ENCODE measurements around the gene GPR26.
"Not testable (repeated sequence)": the region's sequence is repeated elsewhere in the genome, so short reads cannot be mapped to it uniquely, and the experiment has no call there.

The GPR26 gene

GRCh38 chr10:123724747-123725146 is 58.6 kb downstream of the GPR26 start:
- H3K27me3 ChIP-seq (ENCODE audit: control insufficient read depth, insufficient read depth, low read length, poor library complexity, severe bottlenecking): no peaks in the 10 kb centered on the region
- WGBS, 2 experiments: 91 to 96% methylated on average over 12 of the region's 12 CpGs
- no peak overlapping the region for H3K27ac ChIP-seq (ENCODE audit: insufficient read depth, low read depth, low read length, poor library complexity, severe bottlenecking)
- no peak overlapping the region for H3K4me3 ChIP-seq (ENCODE audit: insufficient read depth, low read depth, low read length)
- H3K9me3 ChIP-seq (ENCODE audit: control insufficient read depth, low read length): no peaks in the 10 kb centered on the region
- H3K4me1 ChIP-seq (ENCODE audit: control insufficient read depth, insufficient read depth, low read length): peaks cover 4% of the 10 kb centered on the region
- no peaks in the 10 kb centered on the region for H3K36me3 ChIP-seq (ENCODE audit: control insufficient read depth, insufficient read depth, low read length)

DNA sequence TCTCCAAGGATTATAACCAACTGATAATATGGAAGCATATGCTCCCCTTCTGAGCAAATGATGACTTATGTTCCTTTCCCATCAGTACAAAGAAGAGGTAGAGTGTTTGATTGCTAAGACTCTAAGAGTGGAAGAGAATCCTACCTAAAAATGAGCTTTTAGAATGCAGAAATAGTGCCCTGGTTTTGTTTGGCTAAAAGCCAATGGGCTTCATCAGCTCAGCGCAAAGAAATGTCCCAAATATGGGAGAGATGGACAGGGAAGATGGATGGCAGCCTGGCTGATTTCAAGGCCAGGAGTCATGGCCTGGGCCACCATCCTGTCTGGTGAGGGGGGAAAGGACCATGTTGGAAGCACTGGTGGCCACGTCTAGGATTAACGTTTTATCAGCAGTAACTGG is 60.2 kb downstream of the GPR26 start:
- Histone ChIP-seq H3K4me3 (ENCODE audit: insufficient read depth, low read depth, low read length) (no peak overlapping the region), H3K4me1 (ENCODE audit: control insufficient read depth, insufficient read depth, low read length) (peaks cover 4% of the 10 kb centered on the region), H3K27ac (ENCODE audit: insufficient read depth, low read depth, low read length, poor library complexity, severe bottlenecking) (no peak overlapping the region), H3K36me3 (ENCODE audit: control insufficient read depth, insufficient read depth, low read length) (no peaks in the 10 kb centered on the region), H3K27me3 (ENCODE audit: control insufficient read depth, insufficient read depth, low read length, poor library complexity, severe bottlenecking) (no peaks in the 10 kb centered on the region), H3K9me3 (ENCODE audit: control insufficient read depth, low read length) (no peaks in the 10 kb centered on the region)
- 67 to 79% methylated on average over 3 of the region's 3 CpGs for WGBS, 2 experiments

DNA sequence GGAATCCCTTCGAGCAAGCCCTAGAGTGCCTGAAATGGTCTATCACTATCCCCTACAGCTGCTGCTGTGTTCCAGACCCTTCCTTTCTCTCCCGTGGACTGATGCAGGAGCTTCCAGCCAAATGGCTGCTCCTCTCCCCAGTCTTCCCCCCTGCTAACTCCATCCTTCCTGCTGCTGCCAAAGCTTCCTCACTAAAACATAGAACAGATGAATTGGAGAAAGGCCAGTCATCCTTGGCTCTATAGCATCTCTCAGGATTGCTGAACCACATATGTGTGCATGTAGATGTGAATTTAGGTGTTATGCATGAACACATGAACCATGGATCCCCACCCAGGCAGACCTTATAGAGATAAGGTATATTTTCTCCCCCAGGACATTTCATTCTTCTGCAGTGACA is 60.7 kb downstream of the GPR26 start:
- Histone ChIP-seq H3K27ac (ENCODE audit: insufficient read depth, low read depth, low read length, poor library complexity, severe bottlenecking) (no peak overlapping the region), H3K36me3 (ENCODE audit: control insufficient read depth, insufficient read depth, low read length) (no peaks in the 10 kb centered on the region), H3K4me1 (ENCODE audit: control insufficient read depth, insufficient read depth, low read length) (peaks cover 4% of the 10 kb centered on the region), H3K4me3 (ENCODE audit: insufficient read depth, low read depth, low read length) (no peak overlapping the region), H3K9me3 (ENCODE audit: control insufficient read depth, low read length) (no peaks in the 10 kb centered on the region), H3K27me3 (ENCODE audit: control insufficient read depth, insufficient read depth, low read length, poor library complexity, severe bottlenecking) (no peaks in the 10 kb centered on the region)
- 92% methylated on average over 2 of the region's 2 CpGs for WGBS, 2 experiments

- Histone ChIP-seq H3K4me1 (ENCODE audit: control insufficient read depth, insufficient read depth, low read length) (peaks cover 4% of the 10 kb centered on the region), H3K36me3 (ENCODE audit: control insufficient read depth, insufficient read depth, low read length) (no peaks in the 10 kb centered on the region), H3K27me3 (ENCODE audit: control insufficient read depth, insufficient read depth, low read length, poor library complexity, severe bottlenecking) (no peaks in the 10 kb centered on the region), H3K4me3 (ENCODE audit: insufficient read depth, low read depth, low read length) (no peak overlapping the region), H3K27ac (ENCODE audit: insufficient read depth, low read depth, low read length, poor library complexity, severe bottlenecking) (no peak overlapping the region), H3K9me3 (ENCODE audit: control insufficient read depth, low read length) (no peaks in the 10 kb centered on the region)
- WGBS, 2 experiments: 79 to 82% methylated on average over 6 of the region's 6 CpGs
Measured at GRCh38 chr10:123729523-123729922, 63.4 kb downstream of the GPR26 start.

DNA sequence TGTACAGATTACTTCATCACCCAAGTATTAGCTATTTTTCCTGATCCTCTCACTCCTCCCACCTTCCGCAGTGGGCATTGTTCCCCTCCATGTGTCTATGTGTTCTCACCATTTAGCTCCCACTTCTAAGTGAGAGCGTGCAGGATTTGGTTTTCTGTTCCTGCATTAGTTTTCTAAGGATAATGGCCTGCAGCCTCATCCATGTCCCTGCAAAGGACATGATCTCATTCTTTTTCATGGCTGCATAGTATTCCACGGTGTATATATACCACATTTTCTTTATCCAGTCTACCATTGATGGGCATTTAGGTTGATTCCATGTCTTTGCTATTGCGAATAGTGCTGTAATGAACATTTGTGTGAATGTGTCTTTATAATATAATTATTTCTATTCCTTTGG is 70.8 kb downstream of the GPR26 start:
- 65 to 74% methylated on average over 2 to 3 of the region's 4 CpGs for WGBS, 2 experiments
- not testable (repeated sequence) for H3K27me3 ChIP-seq (ENCODE audit: control insufficient read depth, insufficient read depth, low read length, poor library complexity, severe bottlenecking); H3K27ac ChIP-seq (ENCODE audit: insufficient read depth, low read depth, low read length, poor library complexity, severe bottlenecking); H3K9me3 ChIP-seq (ENCODE audit: control insufficient read depth, low read length); H3K36me3 ChIP-seq (ENCODE audit: control insufficient read depth, insufficient read depth, low read length); H3K4me3 ChIP-seq (ENCODE audit: insufficient read depth, low read depth, low read length); H3K4me1 ChIP-seq (ENCODE audit: control insufficient read depth, insufficient read depth, low read length)

- no peaks in the 10 kb centered on the region for H3K9me3 ChIP-seq (ENCODE audit: control insufficient read depth, low read length)
- WGBS, 2 experiments: 83 to 87% methylated on average over 7 of the region's 7 CpGs
- H3K4me1 ChIP-seq (ENCODE audit: control insufficient read depth, insufficient read depth, low read length): peaks cover 1% of the 10 kb centered on the region
- H3K36me3 ChIP-seq (ENCODE audit: control insufficient read depth, insufficient read depth, low read length): no peaks in the 10 kb centered on the region
- H3K27ac ChIP-seq (ENCODE audit: insufficient read depth, low read depth, low read length, poor library complexity, severe bottlenecking): no peak overlapping the region
- H3K27me3 ChIP-seq (ENCODE audit: control insufficient read depth, insufficient read depth, low read length, poor library complexity, severe bottlenecking): no peaks in the 10 kb centered on the region
- H3K4me3 ChIP-seq (ENCODE audit: insufficient read depth, low read depth, low read length): no peak overlapping the region
Measured at GRCh38 chr10:123741146-123741545, 75.0 kb downstream of the GPR26 start.

DNA sequence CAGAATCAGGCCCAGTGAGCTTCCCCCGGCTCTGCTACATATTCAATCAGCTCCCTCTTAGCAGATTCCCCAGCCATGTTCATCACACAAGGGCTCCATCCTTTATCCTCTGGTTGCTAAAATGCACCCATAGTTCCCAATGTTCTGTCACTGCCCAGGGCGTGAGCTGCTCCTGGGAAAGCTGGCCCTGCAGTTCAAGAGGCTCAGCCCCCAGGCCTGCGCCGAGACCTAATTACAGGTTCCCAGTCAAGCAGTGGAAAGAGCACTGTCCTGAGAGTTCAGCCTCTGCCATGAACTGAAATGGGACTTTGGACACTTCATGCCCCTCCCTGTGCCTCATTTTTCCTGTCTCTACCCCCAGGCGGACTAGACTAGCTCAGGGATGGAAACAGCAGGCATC is 75.6 kb downstream of the GPR26 start:
- Histone ChIP-seq H3K4me3 (ENCODE audit: insufficient read depth, low read depth, low read length) (no peak overlapping the region), H3K4me1 (ENCODE audit: control insufficient read depth, insufficient read depth, low read length) (peaks cover 7% of the 10 kb centered on the region), H3K36me3 (ENCODE audit: control insufficient read depth, insufficient read depth, low read length) (no peaks in the 10 kb centered on the region), H3K9me3 (ENCODE audit: control insufficient read depth, low read length) (no peaks in the 10 kb centered on the region), H3K27me3 (ENCODE audit: control insufficient read depth, insufficient read depth, low read length, poor library complexity, severe bottlenecking) (no peaks in the 10 kb centered on the region), H3K27ac (ENCODE audit: insufficient read depth, low read depth, low read length, poor library complexity, severe bottlenecking) (no peak overlapping the region)
- 91 to 94% methylated on average over 5 of the region's 5 CpGs for WGBS, 2 experiments

GRCh38 chr10:123742751-123743440 is 76.7 kb downstream of the GPR26 start:
- 88 to 89% methylated on average over 10 of the region's 10 CpGs for WGBS, 2 experiments
- no peak overlapping the region for H3K27ac ChIP-seq (ENCODE audit: insufficient read depth, low read depth, low read length, poor library complexity, severe bottlenecking)

GRCh38 chr10:123743441-123744223 is 77.5 kb downstream of the GPR26 start:
- Histone ChIP-seq H3K27me3 (ENCODE audit: control insufficient read depth, insufficient read depth, low read length, poor library complexity, severe bottlenecking) (no peaks in the 10 kb centered on the region), H3K4me3 (ENCODE audit: insufficient read depth, low read depth, low read length) (no peak overlapping the region), H3K4me1 (ENCODE audit: control insufficient read depth, insufficient read depth, low read length) (peaks cover 8% of the 10 kb centered on the region), H3K9me3 (ENCODE audit: control insufficient read depth, low read length) (no peaks in the 10 kb centered on the region), H3K36me3 (ENCODE audit: control insufficient read depth, insufficient read depth, low read length) (no peaks in the 10 kb centered on the region), H3K27ac (ENCODE audit: insufficient read depth, low read depth, low read length, poor library complexity, severe bottlenecking) (no peak overlapping the region)
- WGBS, 2 experiments: 85 to 86% methylated on average over 13 of the region's 13 CpGs

More at GRCh38 chr10:123742751-123743440, 76.7 kb downstream of the GPR26 start:
- Histone ChIP-seq H3K36me3 (ENCODE audit: control insufficient read depth, insufficient read depth, low read length) (no peaks in the 10 kb centered on the region), H3K9me3 (ENCODE audit: control insufficient read depth, low read length) (no peaks in the 10 kb centered on the region), H3K4me3 (ENCODE audit: insufficient read depth, low read depth, low read length) (no peak overlapping the region), H3K4me1 (ENCODE audit: control insufficient read depth, insufficient read depth, low read length) (peaks cover 8% of the 10 kb centered on the region), H3K27me3 (ENCODE audit: control insufficient read depth, insufficient read depth, low read length, poor library complexity, severe bottlenecking) (no peaks in the 10 kb centered on the region)

- H3K4me3 ChIP-seq (ENCODE audit: insufficient read depth, low read depth, low read length): no peak overlapping the region
- 85 to 91% methylated on average over 6 of the region's 6 CpGs for WGBS, 2 experiments
Measured at GRCh38 chr10:123744224-123744536, 78.0 kb downstream of the GPR26 start.

More at GRCh38 chr10:123744224-123744536, 78.0 kb downstream of the GPR26 start:
- Histone ChIP-seq H3K9me3 (ENCODE audit: control insufficient read depth, low read length) (no peaks in the 10 kb centered on the region), H3K27me3 (ENCODE audit: control insufficient read depth, insufficient read depth, low read length, poor library complexity, severe bottlenecking) (no peaks in the 10 kb centered on the region), H3K4me1 (ENCODE audit: control insufficient read depth, insufficient read depth, low read length) (peaks cover 8% of the 10 kb centered on the region), H3K36me3 (ENCODE audit: control insufficient read depth, insufficient read depth, low read length) (no peaks in the 10 kb centered on the region), H3K27ac (ENCODE audit: insufficient read depth, low read depth, low read length, poor library complexity, severe bottlenecking) (no peak overlapping the region)
